Liver (tissue), 9 donors: ENCODE data around the gene USH2A. TPM values are rescaled to one million over a fixed set of nuclear protein-coding genes. Genes with fewer than 3 reads are reported as not detected.

Source experiments
- DNase-seq: peaks from one replicate; pipeline ENCODE4 v3.0.0-alpha.2; 2017; ENCODE audit warnings: low spot score
- H3K27ac ChIP-seq, 2 donors: one replicate each; pipeline ENCODE4 v1.7.0; 2013; ENCODE audit warnings: inconsistent platforms in 2 of 2, low read length in 2 of 2, control low read depth in 1 of 2, low read depth in 1 of 2, mild to moderate bottlenecking in 1 of 2
- H3K27me3 ChIP-seq, 4 donors: one replicate each; pipeline versions ENCODE4 v1.6.1 to v1.7.0; 2013; ENCODE audit warnings: low read length in 3 of 4, inconsistent platforms in 1 of 4, mild to moderate bottlenecking in 1 of 4, moderate library complexity in 1 of 4; ENCODE audit not compliant: control insufficient read depth in 4 of 4, insufficient read depth in 4 of 4
- H3K36me3 ChIP-seq, 4 donors: one replicate each; pipeline versions ENCODE4 v1.6.1 to v1.7.0; 2013; ENCODE audit warnings: low read length in 3 of 4, mild to moderate bottlenecking in 3 of 4, low read depth in 1 of 4, moderate library complexity in 1 of 4; ENCODE audit not compliant: control insufficient read depth in 4 of 4, insufficient read depth in 3 of 4
- H3K4me1 ChIP-seq, 4 donors: one replicate each; pipeline versions ENCODE4 v1.6.1 to v1.7.0; 2013; ENCODE audit warnings: low read length in 3 of 4, mild to moderate bottlenecking in 3 of 4, moderate library complexity in 1 of 4; ENCODE audit not compliant: control insufficient read depth in 4 of 4, insufficient read depth in 4 of 4
- H3K4me3 ChIP-seq, 3 donors: one replicate each; pipeline versions ENCODE4 v1.6.1 to v1.7.0; 2013; ENCODE audit warnings: low read length in 3 of 3, control low read depth in 1 of 3, low read depth in 1 of 3, mild to moderate bottlenecking in 1 of 3
- H3K9ac ChIP-seq, 2 donors: one replicate each; pipeline ENCODE4 v1.7.0; 2013; ENCODE audit warnings: low read length in 2 of 2, mild to moderate bottlenecking in 2 of 2, moderate library complexity in 2 of 2, control low read depth in 1 of 2, low read depth in 1 of 2
- H3K9me3 ChIP-seq, 4 donors: one replicate each; pipeline versions ENCODE4 v1.6.1 to v1.7.0; 2013; ENCODE audit warnings: low read length in 3 of 4; ENCODE audit not compliant: control insufficient read depth in 4 of 4
- EGR1 ChIP-seq, 2 donors: IDR thresholded peaks; 2 replicates each; pipeline ENCODE4 v1.6.1; 2016 to 2018; ENCODE audit warnings: antibody characterized with exemption in 2 of 2, low read depth in 2 of 2
- FOXA1 ChIP-seq: IDR thresholded peaks from 2 replicates; pipeline ENCODE4 v1.6.1; 2016; ENCODE audit warnings: antibody characterized with exemption
- FOXA2 ChIP-seq: IDR thresholded peaks from 2 replicates; pipeline ENCODE4 v1.6.1; 2016; ENCODE audit warnings: antibody characterized with exemption
- GABPA ChIP-seq, 2 donors: IDR thresholded peaks in 1 of 2; conservative IDR thresholded peaks in 1 of 2; 2 replicates each; pipeline ENCODE4 v1.6.1; 2016; ENCODE audit warnings: antibody characterized with exemption in 2 of 2, mild to moderate bottlenecking in 1 of 2, moderate library complexity in 1 of 2
- HNF4A ChIP-seq, 2 donors: conservative IDR thresholded peaks; 2 replicates each; pipeline ENCODE4 v1.6.1; 2016; ENCODE audit warnings: antibody characterized with exemption in 2 of 2, mild to moderate bottlenecking in 2 of 2
- HNF4G ChIP-seq: IDR thresholded peaks from 2 replicates; pipeline ENCODE4 v1.6.1; 2016; ENCODE audit warnings: antibody characterized with exemption
- JUND ChIP-seq, 2 donors: IDR thresholded peaks; 2 replicates each; pipeline ENCODE4 v1.6.1; 2016; ENCODE audit warnings: antibody characterized with exemption in 2 of 2
- NR2F2 ChIP-seq: IDR thresholded peaks from 2 replicates; pipeline ENCODE4 v1.6.1; 2016; ENCODE audit warnings: antibody characterized with exemption
- RAD21 ChIP-seq, 2 donors: IDR thresholded peaks; 2 replicates each; pipeline ENCODE4 v1.6.1; 2016; ENCODE audit warnings: antibody characterized with exemption in 2 of 2, mild to moderate bottlenecking in 2 of 2
- RXRA ChIP-seq, 2 donors: IDR thresholded peaks; 2 replicates each; pipeline ENCODE4 v1.6.1; 2017 to 2018; ENCODE audit warnings: antibody characterized with exemption in 2 of 2, mild to moderate bottlenecking in 1 of 2
- SP1 ChIP-seq: IDR thresholded peaks from 2 replicates; pipeline ENCODE4 v1.6.1; 2018; ENCODE audit warnings: antibody characterized with exemption, mild to moderate bottlenecking
- TAF1 ChIP-seq: conservative IDR thresholded peaks from 2 replicates; pipeline ENCODE4 v1.6.1; 2016; ENCODE audit warnings: antibody characterized with exemption, mild to moderate bottlenecking
- YY1 ChIP-seq: IDR thresholded peaks from 2 replicates; pipeline ENCODE4 v1.6.1; 2016; ENCODE audit warnings: antibody characterized with exemption, mild to moderate bottlenecking
- WGBS: extraction: QIAGEN DNeasy Blood & Tissue Kit; methylation state at CpG from one replicate; pipeline ENCODE4 v1.1.7; 2013; 5-methylcytosine and 5-hydroxymethylcytosine counted together
- polyA plus RNA-seq, 2 donors: library from polyadenylated mRNA; stranded (reverse) in 1 of 2; unstranded in 1 of 2; fragments of 200-250 nt in 1 of 2; fragments of >200 nt in 1 of 2; fragmentation: Nextera tagmentation in 1 of 2; extraction: Ambion mirVana in 1 of 2; gene quantifications; one replicate each; pipeline versions ENCODE4 v1.2.1 to v1.2.3, GENCODE V29; 2013 to 2015
- total RNA-seq, 2 donors: library from RNA; depleted of rRNA; stranded (reverse); fragments of >200 nt; gene quantifications; one replicate each; pipeline ENCODE4 v1.2.3, GENCODE V29; 2014
- TF ChIP-seq, protein P1 (sequence below): IDR thresholded peaks from 2 replicates; pipeline ENCODE4 v1.6.1; 2016; ENCODE audit warnings: antibody characterized with exemption
- TF ChIP-seq, protein P2 (sequence below): IDR thresholded peaks from 2 replicates; pipeline ENCODE4 v1.6.1; 2016; ENCODE audit warnings: antibody characterized with exemption
- TF ChIP-seq, protein P3 (sequence below): IDR thresholded peaks from 2 replicates; pipeline ENCODE4 v1.6.1; 2016; ENCODE audit warnings: antibody characterized with exemption
- TF ChIP-seq, protein P4 (sequence below): IDR thresholded peaks from 2 replicates; pipeline ENCODE4 v1.6.1; 2016; ENCODE audit warnings: antibody characterized with exemption, mild to moderate bottlenecking
- donor health status: healthy.
- donor health status: healthy.
- donor health status: healthy.
- donor health status: healthy.
- donor health status: healthy.

Gene USH2A
- total and polyA plus RNA-seq, 4 donors = 0.14 to 1.0 (median 0.31) TPM

DNA sequence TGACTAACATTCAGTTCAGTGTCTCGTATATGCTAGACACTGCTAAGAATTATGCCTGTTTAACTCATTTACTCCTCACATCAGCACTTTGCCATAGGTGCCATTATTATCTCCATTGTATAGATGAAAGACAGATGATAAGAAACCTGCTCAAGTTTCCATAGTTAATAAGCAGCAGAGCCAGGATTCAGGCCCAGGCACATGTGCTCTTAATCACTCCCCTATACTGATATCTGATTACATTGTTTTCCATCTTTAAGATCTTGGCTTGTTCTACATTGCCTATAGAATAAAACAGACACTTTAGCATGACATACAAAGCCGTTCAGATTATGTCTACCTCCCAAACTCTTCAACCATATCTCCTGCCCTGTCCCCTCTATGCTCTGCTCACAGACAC, 30.5 kb upstream of the USH2A start:
- no peak for DNase-seq
- H3K36me3 ChIP-seq = no peaks in the 10 kb centered on the region
- no peak overlapping the region for H3K27ac ChIP-seq

DNA sequence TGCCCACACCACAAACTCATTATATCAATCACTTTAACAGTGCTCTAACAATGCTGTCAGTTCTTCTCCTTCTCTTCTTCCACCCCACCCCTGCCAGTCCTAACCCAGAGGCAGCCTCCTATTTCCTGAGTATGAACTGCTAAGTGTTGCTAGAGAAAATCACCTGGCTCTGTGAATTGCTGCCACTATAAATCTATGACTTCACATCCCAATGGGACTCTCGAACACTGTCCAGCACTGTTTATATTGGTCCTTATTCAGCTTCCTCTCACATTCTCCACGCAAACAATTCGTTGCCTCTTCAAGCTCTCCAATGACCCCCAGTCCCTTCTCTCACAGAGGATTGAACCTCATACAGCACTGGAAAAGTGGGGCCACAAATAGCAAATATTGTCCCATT, 27.0 kb upstream of the USH2A start:
- Histone ChIP-seq H3K4me3 (no peak overlapping the region), H3K4me1 (no peaks in the 10 kb centered on the region), H3K27me3 (no peaks in the 10 kb centered on the region), H3K36me3 (no peaks in the 10 kb centered on the region), H3K9me3 (no peaks in the 10 kb centered on the region), H3K9ac (no peak overlapping the region), H3K27ac (no peak overlapping the region)
- DNase-seq = no peak
- TF ChIP-seq RAD21 (IDR thresholded peaks at IDR 0.05) = no peak
- TF ChIP-seq, protein P1, sequence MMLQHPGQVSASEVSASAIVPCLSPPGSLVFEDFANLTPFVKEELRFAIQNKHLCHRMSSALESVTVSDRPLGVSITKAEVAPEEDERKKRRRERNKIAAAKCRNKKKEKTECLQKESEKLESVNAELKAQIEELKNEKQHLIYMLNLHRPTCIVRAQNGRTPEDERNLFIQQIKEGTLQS = no peak
- TF ChIP-seq, protein P2, sequence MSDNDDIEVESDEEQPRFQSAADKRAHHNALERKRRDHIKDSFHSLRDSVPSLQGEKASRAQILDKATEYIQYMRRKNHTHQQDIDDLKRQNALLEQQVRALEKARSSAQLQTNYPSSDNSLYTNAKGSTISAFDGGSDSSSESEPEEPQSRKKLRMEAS = no peak
- 88% methylated on average over 3 of the region's 3 CpGs for WGBS

More for the DNA sequence above, 30.5 kb upstream of the USH2A start:
- TF ChIP-seq JUND (IDR thresholded peaks at IDR 0.05) (no peak), HNF4A (conservative IDR thresholded peaks at IDR 0.05) (no peak), FOXA2 (no peak), RAD21 (IDR thresholded peaks at IDR 0.05) (no peak), SP1 (no peak), EGR1 (IDR thresholded peaks at IDR 0.05; ENCODE audit: low read depth in 2 of 2) (no peak), TAF1 (no peak), FOXA1 (no peak), YY1 (no peak), GABPA (IDR thresholded peaks at IDR 0.05 in 1 of 2, conservative IDR thresholded peaks at IDR 0.05 in 1 of 2) (no peak), RXRA (IDR thresholded peaks at IDR 0.05) (no peak), NR2F2 (no peak), HNF4G (no peak)
- TF ChIP-seq, protein P3, sequence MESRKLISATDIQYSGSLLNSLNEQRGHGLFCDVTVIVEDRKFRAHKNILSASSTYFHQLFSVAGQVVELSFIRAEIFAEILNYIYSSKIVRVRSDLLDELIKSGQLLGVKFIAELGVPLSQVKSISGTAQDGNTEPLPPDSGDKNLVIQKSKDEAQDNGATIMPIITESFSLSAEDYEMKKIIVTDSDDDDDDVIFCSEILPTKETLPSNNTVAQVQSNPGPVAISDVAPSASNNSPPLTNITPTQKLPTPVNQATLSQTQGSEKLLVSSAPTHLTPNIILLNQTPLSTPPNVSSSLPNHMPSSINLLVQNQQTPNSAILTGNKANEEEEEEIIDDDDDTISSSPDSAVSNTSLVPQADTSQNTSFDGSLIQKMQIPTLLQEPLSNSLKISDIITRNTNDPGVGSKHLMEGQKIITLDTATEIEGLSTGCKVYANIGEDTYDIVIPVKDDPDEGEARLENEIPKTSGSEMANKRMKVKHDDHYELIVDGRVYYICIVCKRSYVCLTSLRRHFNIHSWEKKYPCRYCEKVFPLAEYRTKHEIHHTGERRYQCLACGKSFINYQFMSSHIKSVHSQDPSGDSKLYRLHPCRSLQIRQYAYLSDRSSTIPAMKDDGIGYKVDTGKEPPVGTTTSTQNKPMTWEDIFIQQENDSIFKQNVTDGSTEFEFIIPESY = no peak
- TF ChIP-seq, protein P4, sequence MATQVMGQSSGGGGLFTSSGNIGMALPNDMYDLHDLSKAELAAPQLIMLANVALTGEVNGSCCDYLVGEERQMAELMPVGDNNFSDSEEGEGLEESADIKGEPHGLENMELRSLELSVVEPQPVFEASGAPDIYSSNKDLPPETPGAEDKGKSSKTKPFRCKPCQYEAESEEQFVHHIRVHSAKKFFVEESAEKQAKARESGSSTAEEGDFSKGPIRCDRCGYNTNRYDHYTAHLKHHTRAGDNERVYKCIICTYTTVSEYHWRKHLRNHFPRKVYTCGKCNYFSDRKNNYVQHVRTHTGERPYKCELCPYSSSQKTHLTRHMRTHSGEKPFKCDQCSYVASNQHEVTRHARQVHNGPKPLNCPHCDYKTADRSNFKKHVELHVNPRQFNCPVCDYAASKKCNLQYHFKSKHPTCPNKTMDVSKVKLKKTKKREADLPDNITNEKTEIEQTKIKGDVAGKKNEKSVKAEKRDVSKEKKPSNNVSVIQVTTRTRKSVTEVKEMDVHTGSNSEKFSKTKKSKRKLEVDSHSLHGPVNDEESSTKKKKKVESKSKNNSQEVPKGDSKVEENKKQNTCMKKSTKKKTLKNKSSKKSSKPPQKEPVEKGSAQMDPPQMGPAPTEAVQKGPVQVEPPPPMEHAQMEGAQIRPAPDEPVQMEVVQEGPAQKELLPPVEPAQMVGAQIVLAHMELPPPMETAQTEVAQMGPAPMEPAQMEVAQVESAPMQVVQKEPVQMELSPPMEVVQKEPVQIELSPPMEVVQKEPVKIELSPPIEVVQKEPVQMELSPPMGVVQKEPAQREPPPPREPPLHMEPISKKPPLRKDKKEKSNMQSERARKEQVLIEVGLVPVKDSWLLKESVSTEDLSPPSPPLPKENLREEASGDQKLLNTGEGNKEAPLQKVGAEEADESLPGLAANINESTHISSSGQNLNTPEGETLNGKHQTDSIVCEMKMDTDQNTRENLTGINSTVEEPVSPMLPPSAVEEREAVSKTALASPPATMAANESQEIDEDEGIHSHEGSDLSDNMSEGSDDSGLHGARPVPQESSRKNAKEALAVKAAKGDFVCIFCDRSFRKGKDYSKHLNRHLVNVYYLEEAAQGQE = no peak
- TF ChIP-seq, protein P1 = no peak
- TF ChIP-seq, protein P2 = no peak
- Histone ChIP-seq H3K4me3 (no peak overlapping the region), H3K9ac (no peak overlapping the region), H3K9me3 (no peaks in the 10 kb centered on the region), H3K4me1 (no peaks in the 10 kb centered on the region), H3K27me3 (no peaks in the 10 kb centered on the region)
- WGBS = 84% methylated on average over 2 of the region's 2 CpGs
